Measurements from ENCODE around the gene MATCAP1.

- TF ChIP-seq YY1 (IDR thresholded peaks at IDR 0.05) (no peak), CTCF (IDR thresholded peaks at IDR 0.05; ENCODE audit: low read depth, low read length, missing input control) (no peak), JUND (IDR thresholded peaks at IDR 0.05) (no peak), EGR1 (IDR thresholded peaks at IDR 0.05; ENCODE audit: low read depth in 2 of 2) (no peak), RAD21 (IDR thresholded peaks at IDR 0.05) (no peak), FOXA1 (IDR thresholded peaks at IDR 0.05) (no peak), SP1 (IDR thresholded peaks at IDR 0.05) (no peak), REST (IDR thresholded peaks at IDR 0.05) (no peak), TAF1 (conservative IDR thresholded peaks at IDR 0.05) (no peak)
Measured at GRCh38 chr16:67145746-67146145, 38.0 kb downstream of the MATCAP1 start.

Measured in liver (tissue), 3 donors.